Activated naive CD4-positive, alpha-beta T cell treated with anti-CD3 and anti-CD28 coated beads, Interleukin-2, amount 10 ng/mL, durations not matched to agents 7 days and 5 days (primary cell): ENCODE measurements around the gene IGSF9.

Experiments
- CTCF ChIA-PET: fragments of 350-600 bp; sonication (Branson Sonifier 250); formaldehyde crosslinking; loops from one replicate; lab custom pipeline; 2021; ENCODE audit warnings: antibody characterized with exemption; lab: Charles Lee
- DNase-seq: peaks from one replicate; pipeline ENCODE4 v3.0.0-alpha.2; 2020
- H3K27ac Mint-ChIP-seq: one replicate; pipeline ENCODE4 v1.8.0; 2021; ENCODE audit warnings: mild to moderate bottlenecking, moderate library complexity, mixed read lengths
- H3K27me3 Mint-ChIP-seq: one replicate; pipeline ENCODE4 v1.8.0; 2021; ENCODE audit warnings: mild to moderate bottlenecking, mixed read lengths
- H3K36me3 Mint-ChIP-seq: one replicate; pipeline ENCODE4 v1.8.0; 2021; ENCODE audit warnings: mixed read lengths
- H3K4me1 Mint-ChIP-seq: one replicate; pipeline ENCODE4 v1.8.0; 2021; ENCODE audit warnings: mixed read lengths
- H3K4me3 Mint-ChIP-seq: one replicate; pipeline ENCODE4 v1.8.0; 2021; ENCODE audit warnings: mild to moderate bottlenecking, moderate library complexity, mixed read lengths
- H3K9me3 Mint-ChIP-seq: one replicate; pipeline ENCODE4 v1.8.0; 2021; ENCODE audit warnings: mixed read lengths

The IGSF9 gene, protein sequence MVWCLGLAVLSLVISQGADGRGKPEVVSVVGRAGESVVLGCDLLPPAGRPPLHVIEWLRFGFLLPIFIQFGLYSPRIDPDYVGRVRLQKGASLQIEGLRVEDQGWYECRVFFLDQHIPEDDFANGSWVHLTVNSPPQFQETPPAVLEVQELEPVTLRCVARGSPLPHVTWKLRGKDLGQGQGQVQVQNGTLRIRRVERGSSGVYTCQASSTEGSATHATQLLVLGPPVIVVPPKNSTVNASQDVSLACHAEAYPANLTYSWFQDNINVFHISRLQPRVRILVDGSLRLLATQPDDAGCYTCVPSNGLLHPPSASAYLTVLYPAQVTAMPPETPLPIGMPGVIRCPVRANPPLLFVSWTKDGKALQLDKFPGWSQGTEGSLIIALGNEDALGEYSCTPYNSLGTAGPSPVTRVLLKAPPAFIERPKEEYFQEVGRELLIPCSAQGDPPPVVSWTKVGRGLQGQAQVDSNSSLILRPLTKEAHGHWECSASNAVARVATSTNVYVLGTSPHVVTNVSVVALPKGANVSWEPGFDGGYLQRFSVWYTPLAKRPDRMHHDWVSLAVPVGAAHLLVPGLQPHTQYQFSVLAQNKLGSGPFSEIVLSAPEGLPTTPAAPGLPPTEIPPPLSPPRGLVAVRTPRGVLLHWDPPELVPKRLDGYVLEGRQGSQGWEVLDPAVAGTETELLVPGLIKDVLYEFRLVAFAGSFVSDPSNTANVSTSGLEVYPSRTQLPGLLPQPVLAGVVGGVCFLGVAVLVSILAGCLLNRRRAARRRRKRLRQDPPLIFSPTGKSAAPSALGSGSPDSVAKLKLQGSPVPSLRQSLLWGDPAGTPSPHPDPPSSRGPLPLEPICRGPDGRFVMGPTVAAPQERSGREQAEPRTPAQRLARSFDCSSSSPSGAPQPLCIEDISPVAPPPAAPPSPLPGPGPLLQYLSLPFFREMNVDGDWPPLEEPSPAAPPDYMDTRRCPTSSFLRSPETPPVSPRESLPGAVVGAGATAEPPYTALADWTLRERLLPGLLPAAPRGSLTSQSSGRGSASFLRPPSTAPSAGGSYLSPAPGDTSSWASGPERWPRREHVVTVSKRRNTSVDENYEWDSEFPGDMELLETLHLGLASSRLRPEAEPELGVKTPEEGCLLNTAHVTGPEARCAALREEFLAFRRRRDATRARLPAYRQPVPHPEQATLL

DNA sequence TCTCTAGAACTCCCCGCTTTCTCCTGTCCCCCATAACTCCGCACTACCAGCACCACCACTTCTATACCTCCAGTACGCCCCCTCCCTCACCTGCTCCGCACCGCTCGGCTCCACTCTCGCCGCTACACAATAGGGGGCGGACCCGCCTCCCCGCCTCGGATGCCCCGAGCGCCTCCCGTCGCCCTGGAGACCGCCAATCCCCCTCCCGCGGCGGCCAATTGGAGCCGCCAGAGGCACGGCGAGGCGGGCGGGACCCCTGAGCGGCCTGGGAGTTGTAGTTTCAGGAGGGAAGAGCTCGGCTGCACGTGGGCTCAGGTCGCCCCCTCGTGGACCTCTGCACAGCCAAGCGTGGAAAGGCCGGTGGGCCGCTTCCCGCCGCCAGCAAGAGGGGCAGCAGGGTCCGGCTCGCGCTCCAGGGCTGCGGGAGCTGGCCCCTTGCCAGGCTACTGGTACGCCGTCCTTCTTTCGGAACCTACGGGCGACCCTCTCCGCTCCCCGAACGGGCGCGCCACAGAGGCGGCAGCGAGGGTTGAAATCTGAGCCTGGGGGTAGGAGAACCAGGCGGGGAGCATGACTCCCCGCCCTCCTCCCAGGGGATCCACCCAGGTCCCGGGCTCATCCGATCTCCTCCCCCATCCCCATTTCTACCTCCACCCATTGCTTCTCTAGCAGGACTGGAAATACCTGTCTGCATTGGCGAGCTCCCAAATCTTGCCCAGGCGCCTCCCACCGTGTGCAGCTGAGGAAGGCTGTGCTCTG is at the start of gene IGSF9:
Gene IGSF9 (minus strand): TSS at position 131 of the 759 bp plus-strand sequence. CDS start 2,159 bp downstream, outside the sequence.
- Mint-ChIP-seq H3K27ac (peak within 1 kb of the TSS; percentile 42), H3K27me3 (peaks cover 87% of the 10 kb centered on the region), H3K4me1 (peaks cover 11% of the 10 kb centered on the region), H3K9me3 (no peaks in the 10 kb centered on the region), H3K4me3 (peak within 1 kb of the TSS; percentile 16), H3K36me3 (no peaks in the 10 kb centered on the region)
- CTCF ChIA-PET, result interaction anchor here (0.7 to 3.1 kb wide), 6 partner anchors 9 to 146 kb away, joined by 3 to 19 read pairs (median 4); no protein-coding TSS in a partner anchor
- DNase-seq, result peak; percentile 76

DNA sequence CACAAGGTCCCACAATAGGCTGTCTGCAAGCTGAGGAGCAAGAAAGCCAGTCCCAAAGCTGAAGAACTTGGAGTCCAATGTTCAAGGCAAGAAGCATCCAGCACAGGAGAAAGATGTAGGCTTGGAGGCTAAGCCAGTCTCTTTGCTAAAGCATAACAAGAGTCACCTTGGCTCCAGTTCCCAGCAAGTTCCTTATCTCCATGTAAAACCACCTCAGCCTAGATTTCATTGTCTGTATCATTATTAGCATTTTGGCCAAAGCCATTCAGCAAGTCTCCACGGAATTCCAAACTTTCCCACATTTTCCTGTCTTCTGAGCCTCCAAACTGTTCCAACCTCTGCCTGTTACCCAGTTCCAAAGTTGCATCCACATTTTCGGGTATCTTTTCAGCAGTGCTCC is 49.5 kb upstream of the IGSF9 start:
- Mint-ChIP-seq H3K36me3 (no peaks in the 10 kb centered on the region), H3K9me3 (no peaks in the 10 kb centered on the region), H3K4me3 (no peak overlapping the region), H3K27me3 (peaks cover 39% of the 10 kb centered on the region), H3K4me1 (peaks cover 12% of the 10 kb centered on the region), H3K27ac (no peak overlapping the region)
- CTCF ChIA-PET, result no interaction called here
- DNase-seq, result no peak

DNA sequence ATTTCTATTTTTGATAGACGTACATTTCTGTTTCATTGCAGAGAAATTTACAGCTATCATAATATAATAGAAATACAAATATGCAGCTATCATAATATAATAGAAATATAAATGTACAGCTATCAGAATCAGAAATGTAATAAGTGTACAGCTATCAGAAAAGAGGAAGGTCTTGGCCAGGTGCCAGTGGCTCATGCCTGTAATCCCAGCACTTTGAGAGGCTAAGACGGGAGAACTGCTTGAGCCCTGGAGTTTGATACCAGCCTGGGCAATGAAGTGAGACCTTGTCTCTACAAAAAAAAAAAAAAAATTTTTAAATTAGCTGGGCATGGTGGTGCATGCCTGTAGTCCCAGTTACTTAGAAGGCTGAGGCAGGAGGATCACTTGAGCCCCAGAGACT is 48.5 kb upstream of the IGSF9 start:
- Mint-ChIP-seq H3K27ac (no peak overlapping the region), H3K9me3 (no peaks in the 10 kb centered on the region), H3K27me3 (peaks cover 34% of the 10 kb centered on the region), H3K4me3 (no peak overlapping the region), H3K4me1 (peaks cover 12% of the 10 kb centered on the region), H3K36me3 (no peaks in the 10 kb centered on the region)
- no peak for DNase-seq
- CTCF ChIA-PET, result no interaction called here

DNA sequence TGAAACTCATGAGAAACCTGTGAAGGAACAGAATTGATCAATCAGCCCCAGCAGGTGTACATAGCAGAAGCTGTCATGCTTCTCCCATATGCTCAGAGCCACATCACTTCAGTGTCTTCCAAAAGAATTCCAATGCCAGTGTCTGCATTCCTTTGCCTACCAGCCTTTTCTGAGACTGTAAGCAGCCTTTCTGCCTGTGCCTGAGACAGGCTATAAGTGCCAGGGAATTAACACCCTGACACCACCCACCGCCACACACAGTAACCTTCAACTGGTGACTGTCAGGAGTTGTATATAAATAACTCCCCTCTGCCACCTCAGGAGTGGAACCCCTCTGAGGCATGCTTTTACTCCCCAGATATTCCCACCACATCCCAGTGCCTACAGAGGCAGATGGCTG is 46.7 kb upstream of the IGSF9 start:
- DNase-seq, result no peak
- Mint-ChIP-seq H3K27me3 (peaks cover 30% of the 10 kb centered on the region), H3K4me1 (peaks cover 12% of the 10 kb centered on the region), H3K9me3 (no peaks in the 10 kb centered on the region), H3K27ac (no peak overlapping the region), H3K36me3 (no peaks in the 10 kb centered on the region), H3K4me3 (no peak overlapping the region)
- CTCF ChIA-PET, result interaction anchor here (0.8 to 1.4 kb wide), 3 partner anchors 13 to 54 kb away, joined by 3 to 8 read pairs (median 4); no protein-coding TSS in a partner anchor

DNA sequence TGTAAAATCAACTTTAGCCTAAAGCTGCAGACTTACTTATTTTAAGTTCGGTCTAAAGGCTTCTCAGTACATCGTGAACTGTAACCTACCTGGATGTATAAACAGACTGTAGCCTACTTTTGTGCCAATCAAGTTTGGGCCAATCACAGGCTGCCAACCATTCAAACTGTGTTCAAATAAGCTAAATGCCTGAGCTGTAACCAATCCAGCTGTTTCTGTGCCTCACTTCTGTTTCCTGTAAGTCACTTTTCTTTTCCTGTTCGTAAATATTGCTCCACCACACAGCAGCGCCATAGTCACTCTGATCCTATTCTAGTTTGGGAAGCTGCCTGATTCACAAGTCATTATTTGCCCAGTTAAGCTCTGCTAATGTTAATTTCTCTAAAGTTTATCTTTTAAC is 46.1 kb upstream of the IGSF9 start:
- Mint-ChIP-seq H3K36me3 (no peaks in the 10 kb centered on the region), H3K27ac (no peak overlapping the region), H3K4me3 (no peak overlapping the region), H3K27me3 (peaks cover 32% of the 10 kb centered on the region), H3K4me1 (peaks cover 12% of the 10 kb centered on the region), H3K9me3 (no peaks in the 10 kb centered on the region)
- no peak for DNase-seq
- CTCF ChIA-PET, result interaction anchor here (0.7 to 1.4 kb wide), 6 partner anchors 10 to 55 kb away, joined by 3 to 8 read pairs (median 4); no protein-coding TSS in a partner anchor

DNA sequence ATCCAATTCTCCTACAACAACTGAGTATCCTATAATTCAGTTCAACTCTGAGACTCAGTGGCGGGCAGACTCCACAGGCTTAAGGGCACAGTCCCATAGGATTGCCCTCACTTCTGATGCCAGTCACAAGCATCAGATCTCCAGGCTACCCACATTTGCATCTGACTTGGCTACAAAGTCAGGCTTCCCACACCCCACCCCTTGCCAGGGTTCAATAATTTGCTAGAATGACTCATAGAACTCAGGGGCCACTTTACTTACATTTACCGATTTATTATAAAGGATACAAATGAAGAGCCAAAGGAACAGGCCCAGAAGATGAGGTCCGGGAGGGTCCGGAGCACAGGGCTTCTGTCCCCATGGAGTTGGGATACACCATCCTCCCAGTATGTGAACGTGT is 44.6 kb upstream of the IGSF9 start:
- no peaks in the 10 kb centered on the region for H3K9me3 Mint-ChIP-seq
- H3K27me3 Mint-ChIP-seq, result peaks cover 26% of the 10 kb centered on the region
- no peak for DNase-seq
- CTCF ChIA-PET, result interaction anchor here (0.9 to 1.3 kb wide), 2 partner anchors 16 to 53 kb away, joined by 3 to 4 read pairs; no protein-coding TSS in a partner anchor
- no peak overlapping the region for H3K27ac Mint-ChIP-seq
- H3K4me1 Mint-ChIP-seq, result peaks cover 12% of the 10 kb centered on the region
- no peak overlapping the region for H3K4me3 Mint-ChIP-seq
- H3K36me3 Mint-ChIP-seq, result no peaks in the 10 kb centered on the region

DNA sequence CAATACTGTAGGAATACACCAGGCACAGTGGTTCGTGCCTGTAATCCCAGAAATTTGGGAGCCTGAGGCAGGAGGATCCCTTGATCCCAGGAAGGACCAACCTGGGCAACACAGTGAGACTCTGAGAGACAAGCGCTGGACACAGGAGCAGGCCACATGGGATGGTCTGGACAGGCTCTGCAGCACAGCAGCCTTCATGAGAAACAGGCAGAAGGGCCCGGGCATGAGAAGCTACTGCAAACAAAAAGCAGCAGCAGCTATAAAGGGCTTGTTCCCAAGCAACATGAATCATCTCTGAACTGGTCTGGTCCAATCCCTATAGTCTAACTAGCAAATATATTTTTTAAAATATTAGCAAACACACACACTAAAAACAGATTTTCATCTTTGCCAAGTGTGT is 44.2 kb upstream of the IGSF9 start:
- Mint-ChIP-seq H3K9me3 (no peaks in the 10 kb centered on the region), H3K36me3 (no peaks in the 10 kb centered on the region), H3K4me1 (peaks cover 12% of the 10 kb centered on the region), H3K4me3 (no peak overlapping the region), H3K27me3 (peaks cover 23% of the 10 kb centered on the region), H3K27ac (no peak overlapping the region)
- CTCF ChIA-PET, result interaction anchor here (0.9 to 2.0 kb wide), 3 partner anchors 17 to 53 kb away, joined by 3 to 5 read pairs (median 4); no protein-coding TSS in a partner anchor
- no peak for DNase-seq

DNA sequence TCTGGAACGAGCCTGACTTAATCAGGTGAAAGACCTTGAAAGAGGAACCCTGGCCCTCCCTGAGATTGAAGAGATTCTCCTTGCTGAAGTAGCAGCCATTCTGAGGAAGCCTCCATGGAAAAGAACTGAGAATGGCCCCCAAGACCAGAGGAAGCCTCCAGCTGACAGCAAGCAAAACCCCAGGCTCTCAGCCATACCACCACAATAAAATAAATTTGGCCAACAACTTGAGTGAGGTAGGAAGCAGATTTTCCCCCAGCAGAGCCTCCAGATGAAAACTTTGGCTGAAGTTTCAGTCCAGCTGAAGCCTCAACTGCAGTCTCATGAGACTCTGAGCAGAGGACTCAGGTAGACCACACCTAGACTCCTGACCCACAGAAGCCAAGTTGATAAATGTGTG is 42.6 kb upstream of the IGSF9 start:
- Mint-ChIP-seq H3K4me3 (no peak overlapping the region), H3K27ac (no peak overlapping the region), H3K4me1 (peaks cover 12% of the 10 kb centered on the region), H3K9me3 (no peaks in the 10 kb centered on the region), H3K36me3 (no peaks in the 10 kb centered on the region), H3K27me3 (peaks cover 30% of the 10 kb centered on the region)
- CTCF ChIA-PET, result interaction anchor here (0.6 to 2.0 kb wide), 2 partner anchors 20 to 365 kb away, joined by 3 to 5 read pairs; no protein-coding TSS in a partner anchor
- DNase-seq, result no peak

DNA sequence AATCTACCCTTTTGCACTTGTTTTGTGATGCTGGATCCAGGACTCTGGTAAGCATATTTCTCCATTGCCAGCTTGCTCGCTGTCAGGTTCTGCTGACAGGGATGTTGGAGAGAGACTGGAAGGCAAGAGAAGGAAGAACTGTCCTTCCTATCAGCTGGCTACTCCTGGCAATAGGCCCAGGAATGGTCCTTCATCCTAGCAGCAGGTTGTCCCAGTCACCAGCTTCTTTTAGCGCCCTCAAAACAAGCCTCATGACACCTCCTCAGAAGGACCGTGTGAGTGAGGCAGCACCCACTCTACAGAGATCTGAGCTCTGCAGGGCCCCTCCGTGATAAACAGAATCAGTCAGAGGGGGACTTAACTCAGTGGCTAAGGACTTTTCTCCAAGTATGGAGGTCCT is 41.8 kb upstream of the IGSF9 start:
- peaks cover 27% of the 10 kb centered on the region for H3K27me3 Mint-ChIP-seq
- H3K4me1 Mint-ChIP-seq, result peaks cover 12% of the 10 kb centered on the region
- H3K4me3 Mint-ChIP-seq, result no peak overlapping the region
- H3K27ac Mint-ChIP-seq, result no peak overlapping the region
- CTCF ChIA-PET, result no interaction called here
- no peaks in the 10 kb centered on the region for H3K9me3 Mint-ChIP-seq
- DNase-seq, result no peak
- H3K36me3 Mint-ChIP-seq, result no peaks in the 10 kb centered on the region

DNA sequence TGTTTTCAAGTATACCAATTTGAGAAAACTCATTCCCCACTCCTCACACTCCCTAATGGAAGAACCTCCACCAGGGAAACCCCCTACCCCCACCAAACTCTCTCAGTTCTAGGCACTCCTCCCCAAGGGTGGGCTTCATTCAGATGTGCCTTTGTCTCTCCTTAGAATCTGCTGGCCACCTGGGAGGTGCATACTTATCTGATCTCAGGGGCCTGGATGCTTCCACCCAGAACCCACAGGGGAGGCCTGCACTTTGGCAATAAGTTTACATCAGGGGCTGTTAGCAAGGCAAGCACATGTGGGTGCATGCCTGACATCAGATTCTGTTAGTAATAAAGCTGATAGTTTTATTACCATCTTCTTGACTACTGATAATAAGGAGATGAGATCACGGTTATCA is 41.1 kb upstream of the IGSF9 start:
- H3K27ac Mint-ChIP-seq, result no peak overlapping the region
- H3K4me3 Mint-ChIP-seq, result no peak overlapping the region
- H3K4me1 Mint-ChIP-seq, result peaks cover 7% of the 10 kb centered on the region
- CTCF ChIA-PET, result no interaction called here
- DNase-seq, result no peak
- H3K27me3 Mint-ChIP-seq, result peaks cover 32% of the 10 kb centered on the region
- H3K36me3 Mint-ChIP-seq, result no peaks in the 10 kb centered on the region
- no peaks in the 10 kb centered on the region for H3K9me3 Mint-ChIP-seq

DNA sequence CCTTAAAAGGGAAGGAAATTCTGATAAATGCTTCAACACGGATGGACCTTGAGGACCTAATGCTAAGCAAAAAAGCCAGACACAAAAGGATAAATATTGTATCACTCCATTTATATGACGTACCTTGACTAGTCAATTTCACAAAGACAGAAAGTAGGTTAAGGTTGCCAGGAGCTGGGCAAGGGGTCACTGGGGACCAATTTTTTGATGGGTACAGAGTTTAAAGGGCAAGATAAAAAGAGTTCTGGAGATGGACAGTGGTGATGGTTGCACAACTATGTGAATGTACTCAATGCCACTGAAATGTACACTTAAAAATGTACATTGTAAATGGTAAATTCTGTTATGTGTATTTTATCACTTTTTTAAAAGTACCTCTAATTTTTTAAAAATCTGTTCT is 40.7 kb upstream of the IGSF9 start:
- DNase-seq, result no peak
- no peaks in the 10 kb centered on the region for H3K9me3 Mint-ChIP-seq
- peaks cover 32% of the 10 kb centered on the region for H3K27me3 Mint-ChIP-seq
- CTCF ChIA-PET, result no interaction called here
- peaks cover 3% of the 10 kb centered on the region for H3K4me1 Mint-ChIP-seq
- no peaks in the 10 kb centered on the region for H3K36me3 Mint-ChIP-seq
- no peak overlapping the region for H3K27ac Mint-ChIP-seq
- no peak overlapping the region for H3K4me3 Mint-ChIP-seq

DNA sequence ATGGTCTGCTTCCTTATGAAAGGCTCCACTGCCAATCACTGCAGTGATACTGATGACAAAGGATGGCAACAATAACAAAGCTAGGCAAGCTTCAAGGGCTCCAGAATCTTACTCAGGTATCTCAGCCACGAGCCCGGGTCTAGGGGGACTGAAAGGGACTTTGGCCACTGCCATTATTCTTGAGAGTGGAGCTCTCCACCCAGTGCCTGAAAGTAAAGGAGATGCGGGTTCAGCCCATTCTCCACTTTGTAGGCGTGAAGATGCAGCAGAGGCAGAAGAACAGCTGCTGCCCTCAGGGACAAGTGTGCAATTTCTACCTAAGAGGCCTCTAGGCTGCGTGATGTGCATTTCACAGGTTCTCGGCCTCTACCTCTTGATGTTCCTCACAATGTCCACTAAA is 40.1 kb upstream of the IGSF9 start:
- CTCF ChIA-PET, result interaction anchor here (1.6 kb wide), 1 partner anchor 22 kb away, joined by 4 read pairs; no protein-coding TSS in a partner anchor
- H3K27me3 Mint-ChIP-seq, result peaks cover 36% of the 10 kb centered on the region
- no peak for DNase-seq
- no peaks in the 10 kb centered on the region for H3K36me3 Mint-ChIP-seq
- H3K4me3 Mint-ChIP-seq, result no peak overlapping the region
- H3K9me3 Mint-ChIP-seq, result no peaks in the 10 kb centered on the region
- no peak overlapping the region for H3K27ac Mint-ChIP-seq
- H3K4me1 Mint-ChIP-seq, result no peaks in the 10 kb centered on the region

DNA sequence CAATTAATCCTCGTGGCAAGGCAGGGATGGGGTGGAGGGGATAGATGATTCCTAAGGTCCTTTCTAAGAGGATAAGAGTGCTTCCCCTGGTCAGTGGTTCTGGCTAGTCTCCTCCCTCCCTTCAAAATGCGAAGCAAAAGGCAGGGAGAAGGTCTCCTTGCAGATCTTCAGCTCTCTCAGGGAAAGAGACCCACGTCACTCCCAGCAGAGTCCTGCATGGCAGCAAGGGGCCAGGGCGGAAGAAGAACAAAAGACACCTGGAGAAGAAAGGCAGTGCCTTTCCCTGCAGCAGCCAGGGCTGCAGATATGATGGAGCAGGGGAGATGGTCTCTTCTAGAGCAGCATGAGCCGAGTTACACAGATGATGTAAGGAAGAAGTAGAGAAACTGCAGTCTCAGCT is 38.3 kb upstream of the IGSF9 start:
- H3K36me3 Mint-ChIP-seq, result no peaks in the 10 kb centered on the region
- no peak overlapping the region for H3K4me3 Mint-ChIP-seq
- no peaks in the 10 kb centered on the region for H3K9me3 Mint-ChIP-seq
- CTCF ChIA-PET, result no interaction called here
- DNase-seq, result no peak
- H3K27ac Mint-ChIP-seq, result no peak overlapping the region
- no peaks in the 10 kb centered on the region for H3K4me1 Mint-ChIP-seq
- H3K27me3 Mint-ChIP-seq, result peaks cover 42% of the 10 kb centered on the region
